HG03432 (cell line): ENCODE results near the gene COLQ.

Experiments used
- ATAC-seq: cut with Tn5 transposase; IDR thresholded peaks from one replicate; pipeline ENCODE4 v1.9.1; 2021; ENCODE audit warnings: mild to moderate bottlenecking, moderate library complexity; ENCODE audit not compliant: unreplicated experiment

The COLQ gene

DNA sequence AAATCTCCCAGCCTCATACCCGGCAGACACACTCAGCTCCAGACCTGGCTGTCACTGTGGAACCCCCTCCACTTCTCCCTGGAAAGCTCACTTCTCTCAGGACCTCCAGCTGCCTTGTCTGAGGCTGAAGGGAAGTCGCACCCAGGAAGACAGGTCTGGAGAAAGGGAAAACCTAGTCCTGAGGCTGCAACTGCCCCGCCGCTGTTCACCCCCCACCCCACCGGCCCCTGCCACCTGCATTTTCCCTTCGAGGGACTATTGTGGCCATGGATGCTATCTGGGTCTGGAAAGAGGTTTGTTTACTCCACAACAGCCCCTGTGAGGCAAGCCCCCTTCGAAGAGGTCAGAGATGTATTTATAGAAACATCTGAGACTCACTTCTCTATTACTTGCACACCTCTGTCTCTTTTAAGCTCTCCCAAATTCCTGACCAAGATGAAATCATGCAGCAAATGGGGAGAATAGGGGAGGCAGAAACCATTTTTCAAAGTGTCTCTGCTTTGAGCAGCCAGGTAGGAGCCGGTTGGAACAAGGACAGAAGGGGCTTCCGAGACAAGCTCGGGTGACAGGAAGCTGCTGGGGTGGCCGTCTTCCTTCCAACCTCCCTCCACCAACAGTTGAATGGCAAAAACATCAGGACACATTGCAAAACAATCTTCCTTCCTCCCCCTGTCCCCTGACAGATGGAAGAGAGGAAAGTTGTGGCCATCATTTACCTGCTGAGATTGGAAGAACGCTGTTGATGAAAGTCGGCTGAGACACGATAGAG is 518 bp downstream of the COLQ start:
- ATAC-seq = no peak

DNA sequence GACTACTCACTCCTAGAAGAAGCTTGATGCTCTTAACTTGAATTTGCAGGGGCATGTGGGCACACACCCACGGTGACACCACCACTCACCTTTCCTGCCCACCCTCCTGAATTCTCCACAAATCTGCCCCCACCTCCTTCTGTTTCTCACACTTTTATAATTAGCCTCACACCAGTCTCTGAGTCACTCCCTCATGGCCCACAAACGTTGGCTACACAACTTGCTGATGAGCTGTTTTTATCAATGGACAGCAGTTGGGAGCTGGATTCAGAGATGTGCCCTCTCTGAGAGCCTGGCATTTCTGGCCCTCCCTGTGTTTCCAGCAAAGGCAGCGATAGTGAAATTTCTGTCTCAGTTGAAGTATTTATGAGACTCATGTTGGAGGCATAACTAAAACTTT is 1.3 kb downstream of the COLQ start:
- ATAC-seq = no peak

- no peak for ATAC-seq
Observed at GRCh38 chr3:15519096-15519495, 2.4 kb downstream of the COLQ start.

GRCh38 chr3:15514663-15515340 is 6.7 kb downstream of the COLQ start:
- ATAC-seq = no peak

GRCh38 chr3:15513810-15514662 is 7.5 kb downstream of the COLQ start:
- ATAC-seq = no peak

GRCh38 chr3:15513116-15513515 is 8.4 kb downstream of the COLQ start:
- ATAC-seq = no peak

DNA sequence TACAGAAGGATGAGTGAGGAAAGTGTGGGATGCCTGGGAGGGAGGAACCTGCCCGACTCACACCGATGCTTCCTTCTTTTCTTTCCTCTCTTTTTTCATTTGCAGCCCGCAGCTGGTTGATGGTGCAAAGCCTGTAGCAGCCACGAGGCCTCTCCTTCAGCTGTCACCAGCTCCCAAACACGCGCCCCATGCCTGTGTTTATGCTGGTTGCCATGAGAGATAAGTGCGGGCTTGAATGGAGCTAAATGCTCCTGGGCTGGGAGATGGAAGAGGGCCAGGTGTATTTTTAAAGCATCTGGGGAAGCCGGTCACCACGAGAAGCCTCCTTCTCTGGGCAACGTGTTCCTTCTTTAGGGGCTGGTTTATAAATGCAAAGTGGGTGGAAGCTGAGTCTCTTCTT is 9.3 kb downstream of the COLQ start:
- no peak for ATAC-seq

DNA sequence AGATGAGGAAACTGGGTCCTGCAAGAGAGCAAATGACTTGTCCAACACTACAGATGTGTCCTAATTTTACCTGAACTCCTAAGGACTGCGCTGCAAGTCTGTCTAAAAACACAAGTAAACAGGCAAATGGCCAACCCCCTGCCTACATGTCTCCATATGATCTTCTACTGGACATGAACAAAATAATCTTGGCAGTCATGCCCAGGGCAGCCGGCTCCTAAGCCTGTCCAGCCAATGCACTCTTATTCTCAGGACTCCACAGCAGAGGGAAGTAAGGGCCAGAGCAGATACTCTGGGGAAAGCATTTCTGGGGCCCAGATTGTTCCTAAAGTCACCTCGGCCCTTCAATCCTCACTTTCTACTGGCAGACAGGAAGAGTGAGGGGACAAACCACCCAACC is 10.3 kb downstream of the COLQ start:
- ATAC-seq = no peak

- no peak for ATAC-seq
Observed at GRCh38 chr3:15510493-15510892, 11.0 kb downstream of the COLQ start.

- ATAC-seq = no peak
Observed at GRCh38 chr3:15506571-15506970, 14.9 kb downstream of the COLQ start.

- no peak for ATAC-seq
Observed at GRCh38 chr3:15505479-15506165, 15.9 kb downstream of the COLQ start.

DNA sequence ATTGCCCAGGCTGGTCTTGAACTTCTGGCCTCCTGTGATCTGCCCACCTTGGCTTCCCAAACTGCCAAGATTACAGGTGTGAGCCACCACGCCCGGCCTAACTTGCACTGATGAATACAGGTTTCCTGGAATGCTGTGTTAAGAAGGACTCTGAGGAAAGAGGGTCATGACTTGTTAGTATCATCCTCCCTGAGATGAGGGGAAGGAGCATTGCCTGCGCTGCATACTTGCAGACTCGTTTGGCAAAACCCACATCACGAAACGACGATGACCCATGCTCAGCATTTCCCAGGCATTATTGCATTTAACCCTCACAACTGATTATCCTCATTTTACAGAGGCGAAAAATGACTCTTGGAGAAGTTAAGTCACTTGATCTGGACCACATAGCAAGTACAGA is 18.9 kb downstream of the COLQ start:
- no peak for ATAC-seq

GRCh38 chr3:15501126-15501525 is 20.4 kb downstream of the COLQ start:
- ATAC-seq = no peak

DNA sequence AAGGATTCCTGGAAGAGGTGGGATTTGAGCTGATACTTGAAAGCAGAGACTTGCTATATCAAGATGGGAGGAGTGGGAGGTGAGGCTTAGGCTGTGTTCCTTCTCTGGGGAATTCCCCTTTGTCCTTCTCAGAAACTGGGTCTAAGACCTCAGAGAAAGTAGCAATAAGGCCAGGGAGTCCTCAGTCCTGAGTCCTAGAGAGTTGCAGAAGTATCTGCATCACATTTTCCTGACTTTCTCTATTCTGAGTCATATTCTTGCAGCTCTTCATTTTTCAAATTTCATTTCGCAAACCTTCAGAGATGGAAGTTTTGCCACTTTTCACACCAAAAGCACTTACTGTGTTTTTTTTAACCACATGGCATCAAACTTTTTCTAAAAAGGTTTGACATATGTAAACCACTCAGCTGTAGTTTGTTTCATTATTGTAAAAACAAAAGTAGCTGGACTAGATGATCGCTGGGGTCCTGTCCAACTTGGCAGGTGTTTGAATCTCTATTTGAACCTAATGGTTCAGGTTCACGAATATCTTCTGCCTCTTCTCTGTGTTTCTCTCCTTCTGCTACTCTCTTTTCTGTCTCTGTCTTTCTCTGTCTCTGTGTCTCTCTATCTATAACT is 21.3 kb downstream of the COLQ start:
- no peak for ATAC-seq

- ATAC-seq = no peak
Observed at GRCh38 chr3:15499536-15499935, 22.0 kb downstream of the COLQ start.

- no peak for ATAC-seq
Observed at GRCh38 chr3:15498431-15499214, 22.9 kb downstream of the COLQ start.

DNA sequence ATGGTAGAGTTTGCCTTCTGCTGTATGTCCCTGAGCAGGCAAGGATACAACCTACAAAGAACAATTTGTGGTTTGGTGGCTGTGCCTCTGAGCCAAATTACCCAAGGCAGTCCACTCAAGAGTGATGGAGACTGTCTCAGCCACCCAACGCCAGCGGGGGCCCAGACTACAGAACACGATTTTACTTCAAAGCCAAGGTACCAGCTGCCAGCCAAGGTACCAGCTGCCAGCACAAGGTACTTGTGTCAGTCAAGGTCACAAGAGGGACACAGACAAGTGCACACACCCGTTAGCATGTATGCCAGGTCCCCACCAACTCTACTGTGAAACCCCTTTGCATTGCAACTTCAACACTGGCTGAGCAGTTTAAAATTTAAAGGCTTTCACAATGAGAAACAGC is 23.5 kb downstream of the COLQ start:
- no peak for ATAC-seq

DNA sequence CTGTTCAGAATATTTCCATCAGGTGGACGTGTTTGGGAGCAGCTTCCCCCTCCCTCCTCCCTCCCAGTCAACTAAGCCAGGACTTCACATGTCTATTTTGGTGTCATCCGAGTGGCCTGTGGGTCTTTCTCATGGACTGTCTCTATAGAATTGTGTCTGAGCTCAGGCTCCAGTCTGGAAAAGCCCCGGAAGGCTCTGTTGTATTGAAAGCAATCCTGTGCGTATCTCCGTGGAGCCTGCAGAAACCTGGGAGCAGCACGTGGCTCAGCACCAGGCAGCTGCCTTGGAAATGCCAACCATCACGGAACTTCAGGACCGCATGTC is 25.2 kb downstream of the COLQ start:
- no peak for ATAC-seq

- no peak for ATAC-seq
Observed at GRCh38 chr3:15495461-15496340, 25.8 kb downstream of the COLQ start.
